ENCODE measurements around the gene HNRNPR.
A peak's percentile ranks its signal among the peaks of the same experiment; 100 is the strongest.

DNA sequence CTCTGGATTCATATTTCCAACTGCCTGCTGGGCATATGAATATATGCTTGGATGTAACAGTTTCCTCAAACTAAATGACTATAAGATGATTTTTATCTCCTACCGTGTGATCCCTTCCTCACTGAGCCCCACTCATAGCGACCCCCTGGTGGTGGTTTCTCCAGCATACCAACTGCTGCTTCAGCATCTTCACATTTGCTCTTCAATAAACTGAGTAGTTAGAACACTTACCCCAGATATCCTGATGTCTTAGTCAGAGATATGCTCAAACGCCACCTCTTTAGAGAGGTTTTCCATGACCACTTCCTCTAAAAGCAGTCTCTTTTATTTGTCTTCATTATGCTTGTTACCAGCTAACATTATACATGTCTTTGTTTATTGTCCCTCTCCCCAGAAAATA, 10.2 kb upstream of the HNRNPR start:
- no peak for TF ChIP-seq EZH2phosphoT487 (IDR thresholded peaks at IDR 0.05; ENCODE audit: borderline replicate concordance)
- TF ChIP-seq, protein P1, sequence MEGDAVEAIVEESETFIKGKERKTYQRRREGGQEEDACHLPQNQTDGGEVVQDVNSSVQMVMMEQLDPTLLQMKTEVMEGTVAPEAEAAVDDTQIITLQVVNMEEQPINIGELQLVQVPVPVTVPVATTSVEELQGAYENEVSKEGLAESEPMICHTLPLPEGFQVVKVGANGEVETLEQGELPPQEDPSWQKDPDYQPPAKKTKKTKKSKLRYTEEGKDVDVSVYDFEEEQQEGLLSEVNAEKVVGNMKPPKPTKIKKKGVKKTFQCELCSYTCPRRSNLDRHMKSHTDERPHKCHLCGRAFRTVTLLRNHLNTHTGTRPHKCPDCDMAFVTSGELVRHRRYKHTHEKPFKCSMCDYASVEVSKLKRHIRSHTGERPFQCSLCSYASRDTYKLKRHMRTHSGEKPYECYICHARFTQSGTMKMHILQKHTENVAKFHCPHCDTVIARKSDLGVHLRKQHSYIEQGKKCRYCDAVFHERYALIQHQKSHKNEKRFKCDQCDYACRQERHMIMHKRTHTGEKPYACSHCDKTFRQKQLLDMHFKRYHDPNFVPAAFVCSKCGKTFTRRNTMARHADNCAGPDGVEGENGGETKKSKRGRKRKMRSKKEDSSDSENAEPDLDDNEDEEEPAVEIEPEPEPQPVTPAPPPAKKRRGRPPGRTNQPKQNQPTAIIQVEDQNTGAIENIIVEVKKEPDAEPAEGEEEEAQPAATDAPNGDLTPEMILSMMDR (IDR thresholded peaks at IDR 0.05 in 2 of 3, conservative IDR thresholded peaks at IDR 0.05 in 1 of 3; ENCODE audit: borderline replicate concordance in 1 of 3, insufficient read depth in 1 of 3, low read depth in 2 of 3, low read length in 2 of 3), result peak in 2 of 3 experiments; percentile 20 to 33; a peak in 1 of 6 replicates
- no peak for TF ChIP-seq ELF1 (IDR thresholded peaks at IDR 0.05; ENCODE audit: borderline replicate concordance, low read depth)
- TF ChIP-seq, protein P2, sequence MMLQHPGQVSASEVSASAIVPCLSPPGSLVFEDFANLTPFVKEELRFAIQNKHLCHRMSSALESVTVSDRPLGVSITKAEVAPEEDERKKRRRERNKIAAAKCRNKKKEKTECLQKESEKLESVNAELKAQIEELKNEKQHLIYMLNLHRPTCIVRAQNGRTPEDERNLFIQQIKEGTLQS (IDR thresholded peaks at IDR 0.05), result no peak
- TF ChIP-seq SRF (IDR thresholded peaks at IDR 0.05; ENCODE audit: low read depth), result no peak
- TF ChIP-seq POLR2AphosphoS5 (IDR thresholded peaks at IDR 0.05; ENCODE audit: low read depth, low read length), result no peak
